KOPT-K1 (cell line): Measurements from ENCODE around the gene TSKU.
"Not testable (repeated sequence)": the region's sequence is repeated elsewhere in the genome, so short reads cannot be mapped to it uniquely, and the experiment has no call there.

Experiments
- H3K27ac ChIP-seq: fragments of 200-600 bp; sonication (generic); 2 replicates; pipeline ENCODE4 v1.5.1; 2016; ENCODE audit warnings: antibody characterized with exemption, mild to moderate bottlenecking, low read depth, low read length; ENCODE audit not compliant: poor library complexity, severe bottlenecking
- H3K36me3 ChIP-seq: fragments of 200-600 bp; sonication (generic); 2 replicates; pipeline ENCODE4 v1.5.1; 2017; ENCODE audit warnings: antibody characterized with exemption, mild to moderate bottlenecking, low read length, moderate library complexity; ENCODE audit not compliant: insufficient read depth
- H3K9me3 ChIP-seq: fragments of 200-600 bp; sonication (generic); 2 replicates; pipeline ENCODE4 v1.5.1; 2017; ENCODE audit warnings: antibody characterized with exemption, low read length, mild to moderate bottlenecking; ENCODE audit not compliant: insufficient read depth, poor library complexity, severe bottlenecking

The TSKU gene

DNA sequence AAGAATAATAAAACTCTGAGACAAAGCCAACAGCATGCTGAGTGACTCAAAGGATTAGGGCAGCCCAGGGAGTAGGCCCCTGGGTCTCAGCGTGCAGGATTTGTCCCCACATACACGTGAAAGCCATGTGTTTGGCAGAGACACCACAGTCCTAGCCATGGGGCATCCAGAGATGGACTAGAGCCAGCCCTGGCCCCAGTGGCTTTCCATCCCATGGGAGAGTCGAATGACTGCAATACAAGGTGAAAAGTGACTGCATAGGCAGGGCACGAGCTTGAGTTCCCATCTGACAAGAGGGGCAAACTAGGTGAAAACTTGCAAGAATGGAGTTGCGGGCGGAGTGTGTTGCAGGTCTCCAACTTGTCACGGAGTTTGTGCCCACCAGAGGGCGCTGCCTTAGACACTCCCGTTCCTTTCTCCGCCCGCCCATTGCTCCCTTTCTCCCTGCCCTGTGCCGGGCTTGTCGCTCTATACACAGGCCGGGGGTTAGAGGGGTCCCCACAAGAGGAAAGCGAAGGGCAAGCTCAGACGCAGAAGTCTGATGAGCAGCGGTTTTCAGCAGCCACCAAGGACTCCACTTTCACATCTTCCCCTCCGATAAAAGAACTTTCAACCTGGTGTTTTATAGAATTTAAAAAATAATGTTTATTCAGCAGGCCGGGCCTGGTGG, 24.2 kb downstream of the TSKU start:
- Histone ChIP-seq H3K36me3 (no peaks in the 10 kb centered on the region), H3K9me3 (no peaks in the 10 kb centered on the region), H3K27ac (no peak overlapping the region)

DNA sequence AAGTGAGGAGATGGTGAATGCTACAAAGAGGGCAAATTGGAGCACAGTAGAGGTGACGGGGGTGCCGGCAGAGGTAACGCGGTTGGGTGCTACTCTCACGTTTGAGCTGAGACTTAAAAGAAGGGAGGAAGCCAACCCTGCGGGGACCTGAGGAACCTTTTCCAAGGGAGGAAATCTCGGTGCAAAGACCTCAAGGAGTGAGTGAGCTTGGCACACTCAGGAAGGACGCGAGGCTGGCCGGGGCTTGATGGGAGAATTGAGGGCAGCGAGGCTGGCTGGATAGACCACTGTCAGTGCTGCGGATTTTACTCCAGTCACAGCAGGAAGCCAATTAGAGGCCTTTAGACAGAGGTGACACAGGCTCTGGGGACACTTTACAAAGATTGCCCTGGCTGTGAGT, 25.0 kb downstream of the TSKU start:
- Histone ChIP-seq H3K36me3 (no peaks in the 10 kb centered on the region), H3K27ac (no peak overlapping the region), H3K9me3 (no peaks in the 10 kb centered on the region)

DNA sequence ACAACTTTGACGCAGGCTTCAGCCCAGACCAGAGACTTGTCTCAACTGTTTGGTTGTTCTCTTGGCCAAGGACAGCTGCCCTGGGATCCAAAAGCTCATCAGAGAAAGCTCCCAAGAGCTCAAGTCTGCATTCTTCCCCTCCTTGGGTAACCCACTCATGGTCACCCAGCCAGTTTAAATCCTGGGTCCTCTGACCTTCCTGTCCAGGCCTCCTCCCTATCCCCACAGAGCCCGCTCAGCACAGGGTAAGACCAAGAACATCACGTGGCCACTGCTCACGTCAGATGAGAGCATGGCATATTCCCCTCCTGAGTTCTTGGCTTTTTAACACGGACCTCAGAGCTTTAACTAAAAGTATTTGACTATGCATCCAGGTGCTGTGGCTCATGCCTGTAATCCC, 25.8 kb downstream of the TSKU start:
- Histone ChIP-seq H3K36me3 (no peaks in the 10 kb centered on the region), H3K27ac (no peak overlapping the region), H3K9me3 (peaks cover 3% of the 10 kb centered on the region)

DNA sequence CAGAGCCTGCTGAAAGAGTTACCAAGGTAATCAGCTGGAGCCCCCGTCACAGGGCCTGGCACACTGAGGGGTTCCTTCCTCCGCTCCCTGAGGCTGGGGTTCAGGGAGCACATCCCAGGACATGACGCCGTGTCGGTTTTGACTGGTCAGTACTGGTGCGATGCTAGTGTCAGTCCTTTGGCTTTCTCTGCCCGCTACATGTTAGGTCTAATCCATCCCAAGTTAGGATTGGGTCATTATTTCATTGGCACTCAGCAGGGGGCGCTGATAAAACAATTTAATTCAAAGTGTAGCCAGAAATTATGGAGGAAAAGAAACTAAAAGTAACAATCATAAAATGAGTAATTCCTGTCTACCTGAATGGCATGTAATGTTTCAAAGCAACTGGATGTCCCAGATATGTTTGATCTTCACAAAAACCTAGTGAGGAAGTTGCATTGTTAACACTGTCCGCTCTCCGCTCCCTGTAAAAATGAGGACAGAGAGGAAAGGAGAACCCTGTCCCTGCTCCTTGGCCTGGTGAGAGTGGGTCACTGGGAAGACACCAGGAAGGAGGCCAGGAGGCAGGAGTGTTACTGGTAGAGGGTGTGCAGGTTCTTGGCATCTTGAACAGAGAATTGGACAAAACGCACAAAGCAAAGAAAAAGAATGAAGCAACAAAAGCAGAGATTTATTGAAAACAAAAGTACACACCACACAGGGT, 27.1 kb downstream of the TSKU start:
- peaks cover 16% of the 10 kb centered on the region for H3K9me3 ChIP-seq
- H3K36me3 ChIP-seq, result no peaks in the 10 kb centered on the region
- H3K27ac ChIP-seq, result no peak overlapping the region

DNA sequence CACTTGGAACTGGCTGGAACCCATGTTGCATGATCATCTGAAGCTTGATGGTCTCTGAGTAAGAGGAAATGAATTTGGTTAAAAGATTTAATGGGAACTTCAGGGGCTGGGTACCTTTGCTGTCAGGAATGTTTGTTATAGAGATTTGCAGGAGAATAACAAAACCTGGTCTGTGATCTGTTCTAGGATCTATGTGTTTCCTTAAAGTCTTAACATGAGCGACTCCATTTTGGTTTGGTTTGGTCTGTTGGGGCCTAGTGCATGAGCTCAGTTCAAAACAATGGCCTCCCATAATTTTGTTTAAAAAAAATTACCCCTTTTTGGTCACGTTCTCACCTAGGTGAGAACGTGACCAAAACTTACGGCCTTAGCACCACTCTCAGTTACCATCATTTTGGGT, 28.1 kb downstream of the TSKU start:
- Histone ChIP-seq H3K9me3 (peaks cover 26% of the 10 kb centered on the region), H3K36me3 (no peaks in the 10 kb centered on the region), H3K27ac (no peak overlapping the region)

DNA sequence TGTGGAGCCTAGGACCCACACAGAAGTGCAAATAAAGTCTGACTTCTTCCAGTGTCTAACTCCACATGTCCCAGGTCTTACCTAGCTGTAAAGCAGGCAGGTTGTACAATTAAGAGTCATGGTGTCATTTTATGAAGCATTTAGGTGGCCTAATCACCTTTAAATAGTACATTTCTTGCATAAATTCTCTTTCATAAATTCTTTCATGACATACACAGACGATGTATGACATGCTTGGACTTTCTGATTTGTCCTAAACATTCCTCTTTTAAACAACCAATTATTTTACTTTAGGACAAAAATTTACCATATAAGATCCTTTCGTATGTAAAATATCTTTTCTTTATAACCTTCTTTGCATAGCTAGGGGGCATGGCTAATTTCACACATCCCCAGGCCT, 31.3 kb downstream of the TSKU start:
- H3K27ac ChIP-seq, result no peak overlapping the region
- H3K9me3 ChIP-seq, result peaks cover 38% of the 10 kb centered on the region
- H3K36me3 ChIP-seq, result no peaks in the 10 kb centered on the region

DNA sequence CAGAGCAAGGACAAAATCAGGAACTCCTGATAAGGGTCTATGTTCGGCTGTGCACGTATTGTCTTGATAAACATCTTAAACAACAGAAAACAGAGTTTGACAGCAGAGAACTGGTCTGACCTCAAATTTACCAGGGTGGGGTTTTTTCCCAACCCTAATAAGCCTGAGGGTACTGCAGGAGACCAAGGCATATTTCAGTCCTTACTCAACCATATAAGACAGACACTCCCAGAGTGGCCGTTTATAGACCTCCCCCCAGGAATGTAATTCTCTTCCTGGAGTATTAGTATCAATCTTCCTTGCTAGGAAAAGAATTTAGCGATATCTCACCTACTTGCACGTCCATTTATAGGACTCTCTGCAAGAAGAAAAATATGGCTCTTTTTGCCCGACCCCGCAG, 32.5 kb downstream of the TSKU start:
- H3K27ac ChIP-seq, result not testable (repeated sequence)

DNA sequence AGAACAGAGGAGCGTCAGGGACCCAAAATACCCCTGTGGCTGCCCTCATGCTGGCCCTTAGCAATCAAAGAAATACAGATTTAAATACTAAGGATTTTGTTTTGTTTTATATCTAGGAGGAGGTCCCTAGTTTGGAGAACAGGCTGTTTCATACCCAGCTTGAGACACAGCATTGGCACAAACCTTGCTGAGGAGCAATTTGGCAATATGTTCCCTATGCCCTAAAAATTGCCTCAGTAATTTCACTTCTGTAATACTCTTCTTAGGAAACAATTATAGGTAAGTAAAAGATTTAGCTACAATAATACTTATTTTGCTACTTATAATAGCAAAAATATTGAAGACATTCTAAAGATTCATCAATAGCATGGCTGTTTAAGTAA, 37.0 kb downstream of the TSKU start:
- H3K27ac ChIP-seq, result no peak overlapping the region
- no peaks in the 10 kb centered on the region for H3K36me3 ChIP-seq
- peaks cover 23% of the 10 kb centered on the region for H3K9me3 ChIP-seq

More for the DNA sequence above, 32.5 kb downstream of the TSKU start:
- H3K36me3 ChIP-seq, result not testable (repeated sequence)
- peaks cover 38% of the 10 kb centered on the region for H3K9me3 ChIP-seq

DNA sequence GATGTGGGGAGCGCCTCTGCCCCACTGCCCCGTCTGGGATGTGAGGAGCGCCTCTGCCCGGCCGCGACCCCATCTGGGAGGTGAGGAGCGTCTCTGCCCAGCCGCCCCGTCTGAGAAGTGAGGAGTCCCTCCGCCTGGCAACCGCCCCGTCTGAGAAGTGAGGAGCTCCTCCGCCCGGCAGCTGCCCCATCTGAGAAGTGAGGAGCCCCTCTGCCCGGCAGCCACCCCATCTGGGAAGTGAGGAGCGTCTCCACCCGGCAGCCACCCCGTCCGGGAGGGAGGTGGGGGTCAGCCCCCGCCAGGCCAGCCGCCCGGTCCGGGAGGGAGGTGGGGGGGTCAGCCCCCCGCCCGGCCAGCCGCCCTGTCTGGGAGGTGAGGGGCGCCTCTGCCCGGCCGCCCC, 38.2 kb downstream of the TSKU start:
- H3K36me3 ChIP-seq, H3K27ac ChIP-seq: not testable (repeated sequence)
- peaks cover 10% of the 10 kb centered on the region for H3K9me3 ChIP-seq

DNA sequence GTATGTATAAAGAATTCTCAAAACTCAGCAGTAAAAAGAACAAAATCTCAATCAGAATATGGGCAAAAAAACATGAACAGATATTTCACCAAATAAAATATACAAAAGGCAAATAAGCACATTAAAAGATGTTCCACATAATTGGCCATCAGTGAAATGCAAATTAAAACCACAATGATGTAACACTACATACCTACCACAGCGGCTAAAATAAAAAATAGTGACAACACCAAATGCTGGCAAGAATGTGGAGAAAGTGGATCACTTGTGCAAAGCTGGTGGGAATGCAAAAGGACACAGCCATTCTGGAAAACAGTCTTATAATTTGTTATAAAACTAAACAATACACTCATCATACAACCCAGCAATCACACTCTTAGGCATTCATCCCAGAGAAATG, 39.2 kb downstream of the TSKU start:
- no peaks in the 10 kb centered on the region for H3K36me3 ChIP-seq
- no peak overlapping the region for H3K27ac ChIP-seq
- H3K9me3 ChIP-seq, result peaks cover under 1% of the 10 kb centered on the region

DNA sequence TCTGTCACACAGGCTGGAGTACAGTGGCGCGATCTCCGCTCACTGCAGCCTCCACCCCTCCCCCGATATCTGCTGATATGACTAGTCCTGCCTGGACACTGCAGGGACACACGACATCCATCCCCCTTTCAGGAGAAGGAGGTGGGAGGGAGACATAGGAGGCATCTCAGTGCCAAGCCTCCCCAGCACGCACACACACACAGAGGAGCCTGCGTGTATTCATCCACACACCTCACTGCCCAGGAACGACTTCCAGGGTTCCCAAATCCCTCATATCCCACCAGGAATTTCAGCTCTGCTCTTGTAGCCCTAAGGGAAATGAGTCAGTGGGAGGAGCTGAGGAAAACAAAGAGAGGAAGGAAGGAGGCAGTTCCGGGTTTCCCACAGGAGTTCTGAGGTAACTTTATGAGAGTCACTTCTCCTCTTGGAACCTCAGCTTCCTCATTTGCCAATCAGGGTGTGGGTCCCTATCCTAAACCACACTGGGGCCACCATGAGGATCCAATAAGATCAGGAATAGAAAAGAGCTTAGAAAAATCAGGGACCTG, 40.4 kb downstream of the TSKU start:
- no peaks in the 10 kb centered on the region for H3K9me3 ChIP-seq

DNA sequence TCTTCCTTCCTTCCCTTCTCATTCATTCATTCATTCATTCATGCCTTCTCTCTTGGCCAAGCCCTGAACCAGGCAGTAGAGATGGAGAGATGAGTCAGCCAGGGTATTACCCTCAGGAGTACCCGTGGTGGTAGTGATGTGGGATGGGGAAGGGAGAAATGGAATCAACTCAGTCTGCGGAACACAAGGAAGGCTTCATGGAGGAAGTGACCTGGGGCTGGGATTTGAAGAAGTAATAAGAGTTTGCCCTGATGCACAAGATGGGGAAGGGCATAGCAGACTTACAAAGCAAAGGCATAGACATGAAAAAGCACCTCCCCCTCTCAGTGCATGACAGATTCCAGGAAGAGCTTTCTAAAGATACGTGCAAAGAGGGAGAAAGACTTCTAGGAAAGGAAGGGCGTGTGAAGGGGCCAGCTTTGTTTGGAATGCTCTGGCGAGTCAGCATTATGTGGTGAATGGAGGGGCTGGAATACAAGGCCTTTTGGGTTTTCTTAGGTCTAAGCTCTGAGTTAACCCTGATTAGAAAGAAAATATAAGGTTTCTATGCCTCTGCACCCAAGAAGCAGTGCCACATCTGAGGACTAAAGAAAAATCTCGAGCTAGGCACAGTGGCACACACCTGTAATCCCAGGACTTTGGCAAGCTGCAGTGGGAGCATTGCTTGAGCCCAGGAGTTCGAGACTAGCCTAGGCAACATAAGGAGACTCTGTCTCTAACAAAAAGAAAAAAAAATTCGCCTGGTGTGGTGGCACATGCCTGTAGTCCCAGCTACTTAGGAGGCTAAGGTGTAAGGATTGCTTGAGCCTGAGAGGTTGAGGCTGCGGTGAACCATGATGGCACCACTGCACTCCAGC, 41.2 kb downstream of the TSKU start:
- Histone ChIP-seq H3K27ac (no peak overlapping the region), H3K36me3 (no peaks in the 10 kb centered on the region), H3K9me3 (no peaks in the 10 kb centered on the region)

More for the DNA sequence above, 40.4 kb downstream of the TSKU start:
- Histone ChIP-seq H3K36me3 (no peaks in the 10 kb centered on the region), H3K27ac (no peak overlapping the region)

DNA sequence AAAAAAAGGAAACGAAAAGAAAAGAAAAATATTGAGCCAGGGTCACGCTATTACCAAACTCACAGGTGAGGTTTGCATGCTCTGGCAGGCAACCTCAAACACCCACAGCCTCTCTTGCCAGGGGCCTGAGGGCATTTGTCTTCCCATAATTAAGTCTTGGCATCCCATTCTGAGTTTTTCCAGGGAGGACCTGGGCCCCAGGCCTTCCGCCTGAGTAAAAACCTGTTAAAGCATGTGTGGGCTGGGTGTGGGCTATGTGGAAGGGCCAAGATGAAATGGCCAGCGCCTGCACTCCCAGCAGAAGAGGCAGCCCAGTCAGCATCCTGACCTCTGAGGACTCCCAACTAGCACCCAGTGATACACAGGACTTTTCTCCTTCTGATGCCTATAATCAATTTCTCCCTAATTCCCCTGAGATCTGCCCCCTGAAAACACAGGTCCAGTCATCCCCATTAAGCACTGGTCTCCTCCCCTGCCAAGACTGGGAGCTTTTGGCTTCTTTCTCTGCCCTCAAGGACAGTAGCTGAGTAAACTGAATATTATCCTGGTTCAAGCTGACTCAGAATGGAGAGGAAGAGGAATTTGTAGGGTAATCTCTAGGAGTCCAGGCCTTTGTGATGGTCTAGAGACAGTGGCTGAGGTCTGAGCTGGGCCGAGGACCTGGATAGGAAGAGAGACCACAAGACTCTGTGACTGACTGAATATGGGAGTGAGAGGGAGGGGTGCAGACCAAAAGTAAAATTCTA, 42.0 kb downstream of the TSKU start:
- Histone ChIP-seq H3K36me3 (no peaks in the 10 kb centered on the region), H3K27ac (no peak overlapping the region), H3K9me3 (no peaks in the 10 kb centered on the region)

DNA sequence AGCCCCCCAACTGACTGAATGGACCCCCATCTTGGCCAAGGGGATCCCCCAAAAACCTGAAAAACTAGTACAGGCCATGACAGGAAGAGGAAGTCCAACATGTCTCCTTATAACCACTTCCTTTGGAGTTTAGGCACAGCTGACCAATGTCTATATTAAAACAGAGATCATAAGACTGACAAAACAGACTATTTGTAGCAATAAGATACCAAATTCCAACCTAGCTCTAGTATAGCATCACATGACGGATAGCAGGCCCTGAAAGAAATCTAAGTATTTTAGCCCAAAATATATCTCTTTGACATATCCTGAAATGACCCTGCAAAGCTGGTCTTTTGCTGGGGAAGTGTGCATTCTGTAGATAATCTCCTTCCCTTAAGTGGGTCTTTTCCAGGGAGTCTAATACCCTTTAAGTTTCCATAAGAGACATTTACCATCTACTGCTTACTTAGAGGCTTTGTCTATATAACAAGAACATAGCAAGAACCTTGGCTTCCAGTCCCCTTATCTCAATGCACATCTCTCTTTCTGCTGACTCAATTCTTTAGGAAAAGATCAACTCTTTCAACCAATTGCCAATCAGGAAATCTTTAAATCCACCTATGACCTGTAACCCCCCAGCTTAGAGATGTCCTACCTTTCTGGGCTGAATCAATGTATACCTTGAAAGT, 42.7 kb downstream of the TSKU start:
- no peak overlapping the region for H3K27ac ChIP-seq
- no peaks in the 10 kb centered on the region for H3K36me3 ChIP-seq
- H3K9me3 ChIP-seq, result no peaks in the 10 kb centered on the region
